Raji (cell line): ENCODE measurements around the gene TMEM233.

ENCODE experiments used
- POLR2A ChIP-seq: IDR thresholded peaks from 2 replicates; pipeline ENCODE4 v1.6.1; 2011; ENCODE audit warnings: low read depth, low read length, control low read depth; ENCODE audit not compliant: insufficient read depth

TMEM233 gene

DNA sequence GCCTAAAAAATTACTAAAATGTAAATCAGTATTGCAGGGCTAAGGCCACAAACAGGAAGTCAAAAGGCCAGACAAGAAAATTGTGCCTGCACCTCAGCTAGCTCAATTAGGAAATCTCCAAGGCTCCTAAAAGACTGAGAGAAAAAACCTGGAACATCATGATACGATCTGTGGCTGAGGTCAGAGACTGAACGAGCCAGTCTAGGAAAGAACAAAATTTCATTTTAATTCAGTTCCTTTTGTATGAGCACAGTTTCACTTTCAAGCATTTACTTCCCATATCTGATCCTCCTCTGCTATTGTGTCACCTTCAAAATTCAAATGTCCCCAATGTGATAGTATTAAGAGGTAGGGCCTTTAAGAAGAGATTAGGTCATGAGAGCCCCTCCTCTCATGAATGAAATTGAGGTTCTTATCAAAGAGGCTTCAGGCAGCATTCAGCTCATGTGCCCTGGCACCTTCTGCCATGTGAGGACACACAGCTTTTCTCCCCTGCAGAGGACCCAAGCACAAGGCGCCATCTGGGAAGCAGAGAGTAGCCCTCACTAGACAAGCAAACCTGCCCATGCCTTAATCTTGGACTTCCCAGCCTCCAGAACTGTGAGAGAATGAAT is 89.2 kb downstream of the TMEM233 start:
- no peak for TF ChIP-seq POLR2A

- no peak for TF ChIP-seq POLR2A
Observed at GRCh38 chr12:119683413-119683812, 89.8 kb downstream of the TMEM233 start.

GRCh38 chr12:119683816-119684215 is 90.2 kb downstream of the TMEM233 start:
- TF ChIP-seq POLR2A, result no peak

DNA sequence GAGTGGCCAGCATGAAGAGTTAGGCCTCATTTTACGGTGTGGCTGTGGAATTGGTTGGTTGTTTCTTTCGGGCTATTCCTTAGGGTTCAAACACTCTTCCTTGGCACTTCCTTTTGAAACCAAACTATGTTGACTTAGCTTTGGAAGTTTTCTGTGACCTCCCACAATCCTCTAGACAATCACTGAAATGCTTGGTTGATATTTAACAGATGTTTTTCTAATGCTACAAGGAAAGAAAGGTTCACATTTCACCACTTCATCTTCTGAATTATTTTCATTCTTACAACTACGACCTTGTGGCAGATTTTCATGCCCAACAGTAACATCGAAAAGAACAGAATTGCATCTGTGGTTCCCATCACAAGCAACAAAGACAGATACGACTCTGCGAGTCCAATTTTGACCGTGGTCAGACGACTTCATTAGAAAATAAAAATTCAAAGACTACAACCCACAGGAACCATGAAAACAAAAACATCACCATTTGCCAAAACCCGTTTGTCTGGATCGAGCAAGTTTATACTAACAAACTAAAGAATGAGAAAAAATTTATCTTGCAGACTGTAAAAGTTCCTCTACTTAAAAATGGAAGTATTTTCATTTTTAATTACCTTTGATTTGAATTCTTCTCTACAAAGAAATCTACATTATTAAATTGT is 91.3 kb downstream of the TMEM233 start:
- no peak for TF ChIP-seq POLR2A

DNA sequence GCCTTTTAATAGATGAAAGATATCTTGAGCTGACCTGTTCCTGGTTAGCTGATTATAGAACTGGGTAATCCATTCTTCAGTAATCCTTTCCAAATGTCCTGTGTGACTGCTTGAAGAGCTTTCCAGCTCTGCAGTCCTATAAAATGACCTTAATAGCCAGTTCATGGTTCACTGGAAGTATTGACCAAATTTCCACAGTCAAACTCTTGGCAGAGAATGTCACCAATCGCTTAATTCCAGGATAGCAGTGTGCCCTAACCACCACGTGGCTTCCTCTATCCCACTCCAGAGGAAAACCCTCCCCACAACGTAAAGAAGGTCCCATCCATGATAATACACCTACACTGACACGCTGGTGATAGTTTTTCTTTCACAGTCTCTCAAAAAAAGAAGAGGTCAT is 91.8 kb downstream of the TMEM233 start:
- no peak for TF ChIP-seq POLR2A

GRCh38 chr12:119686355-119686754 is 92.8 kb downstream of the TMEM233 start:
- no peak for TF ChIP-seq POLR2A

GRCh38 chr12:119686776-119687175 is 93.2 kb downstream of the TMEM233 start:
- TF ChIP-seq POLR2A, result no peak

- no peak for TF ChIP-seq POLR2A
Observed at GRCh38 chr12:119687406-119687805, 93.8 kb downstream of the TMEM233 start.

DNA sequence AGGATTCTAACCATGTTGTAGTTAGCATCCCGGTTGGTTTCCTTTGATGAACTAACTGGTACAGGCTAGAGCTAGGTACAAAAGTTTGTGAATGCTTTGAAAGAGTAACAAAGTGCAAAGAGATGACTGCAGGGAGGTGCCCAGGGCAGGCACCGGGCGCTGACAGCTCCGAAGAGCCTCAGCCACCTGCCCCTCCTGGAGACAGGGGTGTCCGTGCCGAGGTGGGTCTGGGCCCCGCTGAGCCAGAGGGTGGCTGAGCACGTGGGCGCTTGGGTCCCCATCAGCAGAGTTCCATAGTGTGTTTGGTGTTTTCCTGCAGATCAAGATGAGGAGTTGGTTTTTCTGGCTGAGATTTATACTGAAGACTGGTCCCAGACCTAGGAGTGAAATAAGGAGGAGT is 94.3 kb downstream of the TMEM233 start:
- TF ChIP-seq POLR2A, result no peak

DNA sequence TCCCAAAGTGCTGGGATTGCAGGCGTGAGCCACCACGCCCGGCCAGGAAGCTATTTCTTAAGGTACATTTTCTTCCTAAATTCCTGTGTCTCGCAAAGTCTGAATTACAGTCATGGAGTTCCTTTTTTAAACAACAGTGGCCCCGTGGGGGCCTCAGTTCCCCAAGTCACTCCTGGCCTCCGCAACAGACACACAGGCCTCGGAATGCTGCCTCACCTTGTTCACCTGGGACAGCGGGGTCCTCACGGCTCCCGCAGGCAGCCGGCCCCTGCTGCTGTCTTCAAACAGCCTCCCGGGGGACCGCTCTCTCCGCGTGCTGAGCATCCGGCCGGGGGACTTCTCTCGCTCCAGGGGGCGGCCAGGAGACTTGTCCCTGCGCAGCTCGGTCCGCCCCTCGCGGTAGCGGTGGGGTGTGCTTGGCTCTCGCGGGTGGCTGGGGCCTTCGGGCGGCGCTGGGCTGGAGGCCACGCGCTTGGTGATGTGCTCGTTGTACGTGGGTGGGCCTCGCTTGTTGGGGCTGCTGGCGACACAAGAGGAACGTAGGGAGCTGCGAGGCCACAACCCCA is 96.4 kb downstream of the TMEM233 start:
- TF ChIP-seq POLR2A, result no peak

- no peak for TF ChIP-seq POLR2A
Observed at GRCh38 chr12:119691202-119691810, 97.7 kb downstream of the TMEM233 start.

DNA sequence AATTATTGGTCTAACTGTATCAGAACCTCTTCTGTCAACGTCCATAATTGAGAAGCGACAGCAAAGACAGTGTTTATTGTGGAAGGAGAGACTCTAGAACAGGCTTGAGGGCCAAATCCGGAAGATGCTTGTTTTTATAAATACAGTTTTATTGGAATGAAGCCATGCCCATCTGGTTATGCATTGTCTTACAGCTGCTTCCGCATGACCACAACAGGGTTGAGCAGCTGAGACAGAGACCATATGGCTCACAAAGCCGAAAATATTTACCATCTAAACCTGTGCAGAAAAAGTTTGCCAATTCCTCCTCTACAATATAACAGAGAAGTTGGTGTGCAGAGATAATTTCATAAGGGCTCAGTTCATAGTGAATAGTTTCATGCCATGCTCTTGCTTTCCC is 98.8 kb downstream of the TMEM233 start:
- no peak for TF ChIP-seq POLR2A
